GM18520 (cell line): ENCODE data around the gene C1QL1.
"Not testable (repeated sequence)": the region's sequence is repeated elsewhere in the genome, so short reads cannot be mapped to it uniquely, and the experiment has no call there.

Source experiments
- ATAC-seq: cut with Tn5 transposase; IDR thresholded peaks from one replicate; pipeline ENCODE4 v1.9.1; 2021; ENCODE audit not compliant: unreplicated experiment

The C1QL1 gene

GRCh38 chr17:44965481-44966234 is 2.4 kb downstream of the C1QL1 start:
- ATAC-seq = no peak

GRCh38 chr17:44961921-44962350 is 6.2 kb downstream of the C1QL1 start:
- no peak for ATAC-seq

- no peak for ATAC-seq
Observed at GRCh38 chr17:44960691-44961090, 7.4 kb downstream of the C1QL1 start.

- no peak for ATAC-seq
Observed at GRCh38 chr17:44959821-44960531, 8.1 kb downstream of the C1QL1 start.

GRCh38 chr17:44956998-44957981 is 10.8 kb downstream of the C1QL1 start:
- ATAC-seq = no peak

DNA sequence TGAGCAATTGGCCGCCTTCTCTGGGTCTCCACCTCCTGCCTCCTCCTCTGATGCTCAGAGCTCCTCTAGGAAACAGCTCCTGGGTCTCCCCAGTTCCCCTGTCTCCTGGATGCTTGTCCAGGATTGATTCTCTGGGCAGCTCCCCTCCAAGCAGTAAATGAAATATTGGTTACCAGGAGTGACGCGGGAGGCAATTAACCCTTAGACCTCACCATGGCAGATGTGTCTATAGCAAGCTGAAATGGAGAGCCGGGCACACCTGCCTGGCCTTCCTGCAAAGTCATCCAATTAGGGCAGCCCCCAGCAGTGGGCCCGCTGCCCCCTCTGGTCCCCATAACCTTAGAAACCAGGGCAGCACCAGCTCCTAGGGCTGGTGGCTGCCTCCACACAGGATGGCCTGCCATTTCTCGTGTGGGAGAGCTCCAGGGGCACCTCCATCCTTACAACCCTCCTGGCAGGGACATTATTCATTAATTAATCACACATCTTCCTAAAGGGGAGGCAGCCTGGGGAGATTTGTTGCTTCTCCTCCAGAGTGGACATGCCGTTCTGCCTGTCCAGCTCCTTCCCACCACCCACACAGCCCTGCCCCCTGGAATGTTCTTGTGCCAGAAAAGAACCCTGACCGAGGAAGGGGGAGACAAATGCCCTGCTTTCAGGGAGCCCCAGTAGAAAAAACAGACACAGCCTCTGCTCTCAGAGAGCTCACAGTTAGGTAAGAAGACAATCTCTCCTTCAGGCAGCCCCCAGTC is 12.3 kb downstream of the C1QL1 start:
- no peak for ATAC-seq

- ATAC-seq = no peak
Observed at GRCh38 chr17:44952946-44953475, 15.1 kb downstream of the C1QL1 start.

DNA sequence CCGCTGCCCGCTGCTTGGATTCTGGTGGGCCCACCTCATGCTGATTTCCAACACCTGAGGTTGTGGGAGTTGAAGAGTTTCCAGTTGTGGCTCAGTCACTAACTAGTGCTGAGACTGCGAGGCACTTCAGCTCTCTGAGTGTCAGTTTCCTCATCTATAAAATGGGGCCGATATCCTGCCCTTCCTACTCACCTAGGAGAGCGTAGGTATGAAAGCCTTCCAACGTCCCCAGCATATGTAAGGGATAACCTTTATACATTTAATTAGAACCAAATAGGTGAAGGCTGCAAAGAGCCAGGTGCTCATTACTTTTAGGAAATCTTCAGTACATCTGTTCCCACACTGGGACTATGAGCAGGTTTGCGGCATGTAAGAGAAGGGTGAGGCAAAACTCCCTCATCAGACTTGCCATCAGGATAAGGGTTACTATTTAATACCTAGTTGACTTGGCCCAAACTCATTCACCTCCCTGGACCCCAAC is 19.7 kb downstream of the C1QL1 start:
- ATAC-seq = no peak

DNA sequence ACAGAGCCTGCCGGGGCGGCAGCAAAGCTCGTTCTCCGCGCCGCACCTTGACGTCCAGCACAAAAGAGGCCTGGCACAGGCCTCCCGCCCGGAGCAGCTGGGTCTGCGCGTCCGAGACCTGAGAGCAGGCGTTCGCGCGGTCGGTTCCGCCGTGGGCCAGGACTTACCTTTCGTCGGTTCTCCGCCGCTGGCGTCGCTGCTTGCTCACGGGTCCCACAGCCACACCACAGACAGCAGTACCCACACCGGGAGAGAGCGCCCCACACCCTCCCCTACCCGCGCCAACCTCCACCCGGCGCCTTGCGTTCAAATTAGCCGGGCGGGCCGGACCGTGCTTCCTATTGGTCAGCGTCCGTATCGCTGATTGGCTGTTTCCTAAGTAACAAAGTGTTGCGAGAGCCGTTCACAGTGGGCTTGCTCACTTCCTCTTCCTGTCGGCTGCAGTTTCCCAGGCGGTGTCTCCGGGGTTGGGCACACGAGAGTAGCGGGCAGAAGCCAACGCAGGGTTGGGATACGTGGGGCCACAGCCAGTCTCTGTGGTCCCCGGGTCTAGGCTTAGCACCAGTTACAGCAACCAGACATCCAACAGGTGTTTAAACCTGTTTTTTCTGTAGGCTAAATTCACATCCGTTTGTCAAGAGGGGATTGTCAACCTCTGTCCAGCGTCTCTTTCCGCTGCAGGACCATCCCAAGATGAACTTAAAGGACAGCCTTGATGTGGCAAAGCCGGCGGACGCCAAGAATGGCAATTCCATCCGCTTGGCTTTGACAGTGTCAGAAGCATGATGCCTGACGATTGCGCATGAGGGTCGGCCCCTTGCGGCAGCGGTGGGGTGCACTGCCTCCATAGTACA is 20.4 kb downstream of the C1QL1 start, which contains the start of gene KIF18B:
TSS of gene KIF18B (minus strand) at position 313 of the 854 bp plus-strand sequence. CDS start 11,429 bp downstream, outside the sequence.
- ATAC-seq = peak; percentile 82

- not testable (repeated sequence) for ATAC-seq
Observed at GRCh38 chr17:44945652-44946051, 22.5 kb downstream of the C1QL1 start.

DNA sequence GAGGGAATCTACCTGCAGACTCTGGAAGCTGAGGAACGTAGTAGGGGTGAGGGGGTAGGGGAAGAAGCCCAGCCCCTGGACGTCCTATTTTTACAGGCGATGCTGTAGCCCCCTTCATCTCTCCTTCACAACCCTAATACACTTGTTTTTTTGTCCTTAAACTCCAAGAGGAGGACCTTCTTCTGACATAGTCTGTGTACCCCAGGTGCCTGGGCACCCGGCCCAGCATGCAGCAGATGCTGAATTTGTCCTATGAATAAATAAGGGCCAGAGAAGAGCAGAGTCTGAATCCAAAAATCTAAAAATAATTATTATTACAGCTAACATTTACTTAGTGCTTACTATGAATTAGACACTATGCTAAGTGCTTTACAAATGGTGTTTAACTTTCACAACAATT is 25.6 kb downstream of the C1QL1 start:
- ATAC-seq = no peak

DNA sequence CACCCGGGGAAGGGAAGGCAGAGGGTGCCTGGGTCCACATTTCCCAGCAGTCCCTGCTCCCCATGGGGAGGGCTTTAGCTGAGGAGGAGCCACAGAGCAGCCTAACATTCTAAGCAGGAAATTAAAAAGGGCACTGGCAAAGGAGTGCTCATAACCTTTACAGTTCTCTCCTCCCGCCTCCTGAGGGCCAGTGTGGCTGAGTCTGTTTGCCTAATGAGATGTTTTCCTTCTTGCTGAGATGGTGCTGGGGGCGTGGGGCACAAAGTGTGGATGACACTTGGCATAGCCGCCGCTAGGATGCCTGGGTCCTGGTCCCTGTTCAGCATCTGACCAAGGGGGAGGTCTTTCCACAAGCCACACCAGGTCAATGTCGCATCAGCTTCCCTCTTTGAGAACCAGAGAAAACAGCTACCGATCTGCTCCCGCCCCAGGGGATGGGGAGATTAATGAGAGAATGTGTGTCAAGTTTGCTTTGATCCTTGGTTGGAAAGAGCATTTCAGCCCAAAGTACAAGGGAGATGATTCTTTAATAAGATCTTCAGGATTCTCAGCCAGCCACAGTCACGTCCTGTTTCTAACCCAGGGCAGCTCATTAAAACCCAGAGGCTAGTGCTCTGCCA is 26.3 kb downstream of the C1QL1 start:
- no peak for ATAC-seq

DNA sequence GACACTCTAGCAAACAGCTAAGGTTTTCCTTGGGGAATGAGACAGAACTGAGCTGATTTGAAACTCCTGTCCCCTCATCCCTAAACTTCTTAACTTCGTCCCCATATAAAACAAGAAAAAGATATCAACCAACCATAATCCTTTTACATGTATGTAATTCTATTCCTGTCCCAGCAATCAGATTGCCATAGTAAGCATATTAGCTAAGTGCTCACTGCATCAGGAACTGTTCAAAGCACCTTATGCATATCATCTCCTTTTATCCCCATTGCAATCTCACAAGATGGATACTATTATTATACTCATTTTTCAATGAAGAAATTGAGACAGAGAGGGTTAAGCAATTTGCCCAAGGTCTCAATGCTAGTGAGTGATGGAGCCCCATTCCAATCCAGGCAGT is 27.3 kb downstream of the C1QL1 start:
- no peak for ATAC-seq

DNA sequence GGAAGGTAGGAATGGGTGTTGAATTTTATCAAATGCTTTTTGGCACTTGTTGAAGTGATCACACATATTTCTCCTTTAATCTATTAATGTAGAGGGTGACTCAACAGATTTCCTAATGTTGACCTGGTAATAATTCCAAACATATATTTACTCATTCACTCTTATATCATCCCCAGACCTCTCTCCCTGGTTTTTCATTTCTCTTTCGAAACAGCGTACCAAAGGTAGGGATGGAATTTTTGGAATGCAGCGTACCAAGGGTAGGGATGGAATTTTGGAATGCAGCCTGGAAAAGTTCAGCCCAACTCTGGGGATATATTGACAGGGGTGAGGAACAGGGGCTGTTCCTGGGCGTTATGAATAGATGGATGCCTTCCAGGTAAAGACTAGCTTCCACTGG is 27.8 kb downstream of the C1QL1 start:
- no peak for ATAC-seq

- ATAC-seq = no peak
Observed at GRCh38 chr17:44935116-44935515, 33.0 kb downstream of the C1QL1 start.

DNA sequence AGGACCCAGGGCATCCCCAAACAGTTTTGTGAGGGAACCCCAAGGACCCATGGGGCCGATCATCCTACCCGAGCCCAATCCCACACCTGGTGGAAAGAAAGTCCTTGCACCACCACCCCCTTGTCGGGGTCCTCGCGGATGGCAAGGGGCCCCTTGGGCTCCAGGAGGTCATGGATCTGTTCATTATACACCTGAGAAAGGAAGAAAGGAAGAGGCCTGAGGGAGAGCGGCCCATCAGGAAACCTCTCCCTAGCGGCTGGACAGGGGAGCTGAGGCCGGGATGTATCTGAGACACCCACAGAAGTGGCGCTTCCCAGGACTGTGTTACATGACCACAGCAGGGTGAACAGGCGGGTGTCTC is 33.4 kb downstream of the C1QL1 start:
- no peak for ATAC-seq

- ATAC-seq = no peak
Observed at GRCh38 chr17:44933824-44934744, 34.0 kb downstream of the C1QL1 start.

GRCh38 chr17:44932787-44933097 is 35.4 kb downstream of the C1QL1 start:
- no peak for ATAC-seq
